Measurements from ENCODE around the gene CASP10.

GRCh38 chr2:201275069-201275468, 92.1 kb downstream of the CASP10 start:
- TF ChIP-seq POLR2A (IDR thresholded peaks at IDR 0.05), result no peak
- TF ChIP-seq, protein P1, sequence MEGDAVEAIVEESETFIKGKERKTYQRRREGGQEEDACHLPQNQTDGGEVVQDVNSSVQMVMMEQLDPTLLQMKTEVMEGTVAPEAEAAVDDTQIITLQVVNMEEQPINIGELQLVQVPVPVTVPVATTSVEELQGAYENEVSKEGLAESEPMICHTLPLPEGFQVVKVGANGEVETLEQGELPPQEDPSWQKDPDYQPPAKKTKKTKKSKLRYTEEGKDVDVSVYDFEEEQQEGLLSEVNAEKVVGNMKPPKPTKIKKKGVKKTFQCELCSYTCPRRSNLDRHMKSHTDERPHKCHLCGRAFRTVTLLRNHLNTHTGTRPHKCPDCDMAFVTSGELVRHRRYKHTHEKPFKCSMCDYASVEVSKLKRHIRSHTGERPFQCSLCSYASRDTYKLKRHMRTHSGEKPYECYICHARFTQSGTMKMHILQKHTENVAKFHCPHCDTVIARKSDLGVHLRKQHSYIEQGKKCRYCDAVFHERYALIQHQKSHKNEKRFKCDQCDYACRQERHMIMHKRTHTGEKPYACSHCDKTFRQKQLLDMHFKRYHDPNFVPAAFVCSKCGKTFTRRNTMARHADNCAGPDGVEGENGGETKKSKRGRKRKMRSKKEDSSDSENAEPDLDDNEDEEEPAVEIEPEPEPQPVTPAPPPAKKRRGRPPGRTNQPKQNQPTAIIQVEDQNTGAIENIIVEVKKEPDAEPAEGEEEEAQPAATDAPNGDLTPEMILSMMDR (IDR thresholded peaks at IDR 0.05), result no peak

All from tibial nerve (tissue), 3 donors.